Measurements from ENCODE around the gene ALDH4A1. TPM values are rescaled to one million over a fixed set of nuclear protein-coding genes. Genes with fewer than 3 reads are reported as not detected.

Gene ALDH4A1
- total and polyA plus RNA-seq, 9 of the 15 experiments (the other 6 are each of a cell fraction or from before 2014, with no cell fraction given): 0.27 to 31.4 (median 16.6) TPM

DNA sequence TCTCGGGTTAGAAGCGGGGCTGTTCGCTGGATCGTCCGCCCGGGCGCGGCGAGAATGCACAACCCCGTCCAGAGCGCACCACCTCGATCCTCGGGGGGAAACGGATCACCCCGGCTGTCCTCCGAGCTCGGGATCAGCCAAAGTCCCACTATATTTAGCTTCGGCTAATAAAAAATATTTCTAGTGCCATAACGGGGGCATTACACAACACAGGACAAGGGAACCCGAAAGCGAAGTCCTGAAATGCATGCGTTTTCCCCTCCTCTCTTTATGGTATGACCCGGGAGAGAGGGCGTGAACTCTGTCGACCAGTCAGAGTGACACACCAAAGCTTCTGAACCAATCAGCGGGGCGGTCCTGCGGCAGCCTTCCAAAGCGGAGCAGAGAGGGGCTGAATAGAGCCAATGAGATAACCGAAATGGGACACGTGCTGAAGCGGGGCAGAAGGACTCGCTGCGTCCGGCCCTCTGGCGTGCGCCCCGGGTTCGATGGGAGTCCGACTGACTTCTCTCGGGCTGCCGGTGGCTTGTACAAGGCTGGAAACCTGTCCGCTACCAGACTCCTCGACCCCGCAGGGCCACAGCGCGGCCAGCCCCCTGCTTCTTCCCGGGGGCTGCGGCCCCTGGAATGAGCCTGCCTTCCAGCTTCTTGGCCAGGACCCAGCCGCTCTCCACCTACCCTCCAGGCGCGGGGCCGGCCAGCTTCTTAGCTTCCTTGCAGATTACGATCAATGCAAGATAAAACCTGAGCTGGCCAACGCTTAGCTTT is at the start of gene ALDH4A1 (continued):
- peak; percentile 40 for TF ChIP-seq VEZF1 (CRISPR knock-in tag; IDR thresholded peaks at IDR 0.05)
- TF ChIP-seq THRB (CRISPR knock-in tag; conservative IDR thresholded peaks at IDR 0.05): no peak
- no peak for TF ChIP-seq ZNF445 (CRISPR knock-in tag; IDR thresholded peaks at IDR 0.05; ENCODE audit: low read depth)
- no peak for TF ChIP-seq ZNF764 (CRISPR knock-in tag; IDR thresholded peaks at IDR 0.05; ENCODE audit: low read depth)
- no peak; the same call in 1 of the 2 replicates for TF ChIP-seq FOXJ2 (tag; IDR thresholded peaks at IDR 0.05)
- TF ChIP-seq SPI1 (IDR thresholded peaks at IDR 0.05; ENCODE audit: borderline replicate concordance, low read depth, low read length): no peak
- no peak for TF ChIP-seq ILF3 (IDR thresholded peaks at IDR 0.05; ENCODE audit: borderline replicate concordance)
- peak; percentile 68 for TF ChIP-seq SMARCE1 (IDR thresholded peaks at IDR 0.05)
- TF ChIP-seq MXI1 (IDR thresholded peaks at IDR 0.05; ENCODE audit: low read depth, low read length): no peak
- TF ChIP-seq, protein P1, sequence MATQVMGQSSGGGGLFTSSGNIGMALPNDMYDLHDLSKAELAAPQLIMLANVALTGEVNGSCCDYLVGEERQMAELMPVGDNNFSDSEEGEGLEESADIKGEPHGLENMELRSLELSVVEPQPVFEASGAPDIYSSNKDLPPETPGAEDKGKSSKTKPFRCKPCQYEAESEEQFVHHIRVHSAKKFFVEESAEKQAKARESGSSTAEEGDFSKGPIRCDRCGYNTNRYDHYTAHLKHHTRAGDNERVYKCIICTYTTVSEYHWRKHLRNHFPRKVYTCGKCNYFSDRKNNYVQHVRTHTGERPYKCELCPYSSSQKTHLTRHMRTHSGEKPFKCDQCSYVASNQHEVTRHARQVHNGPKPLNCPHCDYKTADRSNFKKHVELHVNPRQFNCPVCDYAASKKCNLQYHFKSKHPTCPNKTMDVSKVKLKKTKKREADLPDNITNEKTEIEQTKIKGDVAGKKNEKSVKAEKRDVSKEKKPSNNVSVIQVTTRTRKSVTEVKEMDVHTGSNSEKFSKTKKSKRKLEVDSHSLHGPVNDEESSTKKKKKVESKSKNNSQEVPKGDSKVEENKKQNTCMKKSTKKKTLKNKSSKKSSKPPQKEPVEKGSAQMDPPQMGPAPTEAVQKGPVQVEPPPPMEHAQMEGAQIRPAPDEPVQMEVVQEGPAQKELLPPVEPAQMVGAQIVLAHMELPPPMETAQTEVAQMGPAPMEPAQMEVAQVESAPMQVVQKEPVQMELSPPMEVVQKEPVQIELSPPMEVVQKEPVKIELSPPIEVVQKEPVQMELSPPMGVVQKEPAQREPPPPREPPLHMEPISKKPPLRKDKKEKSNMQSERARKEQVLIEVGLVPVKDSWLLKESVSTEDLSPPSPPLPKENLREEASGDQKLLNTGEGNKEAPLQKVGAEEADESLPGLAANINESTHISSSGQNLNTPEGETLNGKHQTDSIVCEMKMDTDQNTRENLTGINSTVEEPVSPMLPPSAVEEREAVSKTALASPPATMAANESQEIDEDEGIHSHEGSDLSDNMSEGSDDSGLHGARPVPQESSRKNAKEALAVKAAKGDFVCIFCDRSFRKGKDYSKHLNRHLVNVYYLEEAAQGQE (IDR thresholded peaks at IDR 0.05; ENCODE audit: borderline replicate concordance): peak; percentile 82
- TF ChIP-seq, protein P1 (CRISPR knock-in tag; IDR thresholded peaks at IDR 0.05; ENCODE audit: low read depth): 0 out of 2 replicates have a peak, but pooled peaks have one; percentile 25
- 0 out of 2 replicates have a peak, but pooled peaks have one; percentile 57 for TF ChIP-seq KAT7 (CRISPR knock-in tag; IDR thresholded peaks at IDR 0.05; ENCODE audit: borderline replicate concordance)
- TF ChIP-seq, protein P2, sequence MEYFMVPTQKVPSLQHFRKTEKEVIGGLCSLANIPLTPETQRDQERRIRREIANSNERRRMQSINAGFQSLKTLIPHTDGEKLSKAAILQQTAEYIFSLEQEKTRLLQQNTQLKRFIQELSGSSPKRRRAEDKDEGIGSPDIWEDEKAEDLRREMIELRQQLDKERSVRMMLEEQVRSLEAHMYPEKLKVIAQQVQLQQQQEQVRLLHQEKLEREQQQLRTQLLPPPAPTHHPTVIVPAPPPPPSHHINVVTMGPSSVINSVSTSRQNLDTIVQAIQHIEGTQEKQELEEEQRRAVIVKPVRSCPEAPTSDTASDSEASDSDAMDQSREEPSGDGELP (CRISPR knock-in tag; IDR thresholded peaks at IDR 0.05; ENCODE audit: borderline replicate concordance): peak; percentile 77; the same call in 1 of the 2 replicates
- peak; percentile 89 for TF ChIP-seq SP1 (CRISPR knock-in tag; IDR thresholded peaks at IDR 0.05)
- TF ChIP-seq PHF20 (IDR thresholded peaks at IDR 0.05; ENCODE audit: partially characterized antibody): peak; percentile 44
